K562 (cell line): ENCODE results near the gene PRDM12. TPM values are rescaled to one million over a fixed set of nuclear protein-coding genes. Genes with fewer than 3 reads are reported as not detected.

Experiments
- ATAC-seq: fragments of 200-7000 bp; cut with Tn5 transposase; 3 replicates; pipeline ENCODE4 v1.9.1; 2020; ENCODE audit warnings: moderate library complexity
- BruUV-seq: library from RNA; stranded (reverse); fragments of 400-500 nt; replicated peaks from 2 replicates; lab custom pipeline; 2021; lab: Mats Ljungman, UMichigan
- CTCF ChIA-PET: fragments of 300-600 bp; formaldehyde crosslinking; extraction: SDS; loops from one replicate; lab custom pipeline; 2021; ENCODE audit warnings: low intra/inter-chr PET ratio; lab: Yijun Ruan, JAX
- POLR2A ChIA-PET: fragments of 300-600, 350-650 bp; sonication (Branson Sonifier 250); formaldehyde crosslinking; extraction: SDS; loops from one replicate; lab custom pipeline; 2021; ENCODE audit warnings: antibody characterized with exemption, inconsistent platforms; lab: Yijun Ruan, JAX
- DNase-seq, 4 experiments: peaks; one replicate each; pipeline versions ENCODE4 v3.0.0 to v3.0.0-alpha.2; 2011 to 2018; ENCODE audit warnings: low spot score in 3 of 4, mixed read lengths in 3 of 4; ENCODE audit errors: extremely low read depth in 1 of 4
- FAIRE-seq: peaks from 2 replicates; lab custom pipeline; 2011; peaks lifted over from hg19 to GRCh38; lab: Jason Lieb, UNC
- H2AFZ ChIP-seq: 2 replicates; pipeline ENCODE4 v1.6.0; 2011; ENCODE audit warnings: low read depth, low read length, control low read depth, inconsistent platforms
- H3K27ac ChIP-seq: fragments of 200-600 bp; 3 replicates; pipeline ENCODE4 v1.8.0; 2011; ENCODE audit warnings: low read depth, mild to moderate bottlenecking, control low read depth, inconsistent platforms, low read length, moderate library complexity, mixed read lengths; ENCODE audit errors: extremely low read depth
- H3K27me3 ChIP-seq, 2 experiments: fragments of 300-600 bp in 1 of 2; 2 replicates in 1 of 2; 3 replicates in 1 of 2; pipeline versions ENCODE4 v1.6.0 to v1.8.0; 2011; ENCODE audit warnings: inconsistent platforms in 2 of 2, low read length in 2 of 2, mild to moderate bottlenecking in 1 of 2, mixed read lengths in 1 of 2, moderate library complexity in 1 of 2; ENCODE audit not compliant: control insufficient read depth in 2 of 2, insufficient read depth in 2 of 2
- H3K36me3 ChIP-seq: fragments of 300-600 bp; 3 replicates; pipeline ENCODE4 v1.8.0; 2011; ENCODE audit warnings: mild to moderate bottlenecking, low read length, inconsistent platforms; ENCODE audit not compliant: control insufficient read depth, insufficient read depth
- H3K4me1 ChIP-seq, 2 experiments: fragments of 200-600 bp in 1 of 2; replicated peaks in 1 of 2; 2 replicates in 1 of 2; 3 replicates in 1 of 2; pipeline versions ENCODE4 v1.5.1 to v1.8.0; 2011; ENCODE audit warnings: inconsistent platforms in 2 of 2, low read length in 2 of 2, mild to moderate bottlenecking in 1 of 2, mixed read lengths in 1 of 2, moderate library complexity in 1 of 2; ENCODE audit not compliant: control insufficient read depth in 2 of 2, insufficient read depth in 2 of 2
- H3K4me2 ChIP-seq: 2 replicates; pipeline ENCODE4 v1.6.1; 2011; ENCODE audit warnings: low read length, control low read depth, inconsistent platforms, mixed read lengths; ENCODE audit not compliant: insufficient read depth
- H3K4me3 ChIP-seq: fragments of 200-600 bp; sonication (generic), shearing (Covaris generic); 2 replicates; pipeline ENCODE4 v1.5.1; 2016; ENCODE audit warnings: control low read depth, inconsistent platforms
- H3K79me2 ChIP-seq: fragments of 200-600 bp; 3 replicates; pipeline ENCODE4 v1.8.0; 2011; ENCODE audit warnings: low read length, inconsistent platforms; ENCODE audit not compliant: control insufficient read depth, insufficient read depth
- H3K9ac ChIP-seq, 2 experiments: 2 replicates each; pipeline versions ENCODE4 v1.6.0 to v1.6.1; 2011; ENCODE audit warnings: low read depth in 2 of 2, low read length in 2 of 2, control low read depth in 1 of 2, inconsistent platforms in 1 of 2, mild to moderate bottlenecking in 1 of 2, mixed read lengths in 1 of 2; ENCODE audit not compliant: insufficient read depth in 1 of 2
- H3K9me1 ChIP-seq: one replicate; pipeline ENCODE4 v1.6.0; 2011; ENCODE audit warnings: inconsistent platforms, mild to moderate bottlenecking, low read length, moderate library complexity; ENCODE audit not compliant: control insufficient read depth, insufficient read depth
- H3K9me3 ChIP-seq: replicated peaks from 2 replicates; pipeline ENCODE4 v1.5.1; 2011; ENCODE audit warnings: low read depth, low read length, inconsistent platforms; ENCODE audit not compliant: control insufficient read depth, insufficient read depth
- H4K20me1 ChIP-seq: replicated peaks from 2 replicates; pipeline ENCODE4 v1.6.1; 2011; ENCODE audit warnings: low read length, inconsistent platforms, mixed read lengths; ENCODE audit not compliant: control insufficient read depth, insufficient read depth
- CBX8 ChIP-seq: fragments of 200-600 bp; sonication (generic); IDR thresholded peaks from 2 replicates; pipeline ENCODE4 v1.6.1; 2012; ENCODE audit warnings: borderline replicate concordance, mixed run types, low read depth, mild to moderate bottlenecking, moderate library complexity, mixed read lengths, low read length, control low read depth, inconsistent platforms; ENCODE audit not compliant: poor library complexity, severe bottlenecking; ENCODE audit errors: extremely low read depth
- FOXP4 ChIP-seq: sonication (generic); formaldehyde crosslinking; IDR thresholded peaks from 2 replicates; pipeline ENCODE4 v1.8.0; 2022; ENCODE audit warnings: mild to moderate bottlenecking, missing genetic modification reagents, borderline replicate concordance
- SFPQ ChIP-seq: fragments of 200-400 bp; formaldehyde crosslinking; IDR thresholded peaks from 2 replicates; pipeline ENCODE4 v1.6.1; 2017; ENCODE audit warnings: mild to moderate bottlenecking, low read depth, low read length, moderate library complexity
- ZFP36 ChIP-seq: fragments of 150-350 bp; IDR thresholded peaks from 2 replicates; pipeline ENCODE4 v1.6.1; 2018; ENCODE audit warnings: low read length, low read depth; ENCODE audit not compliant: partially characterized antibody
- ZKSCAN8 ChIP-seq: fragments of 200-800 bp; sonication (Bioruptor generic); IDR thresholded peaks from 2 replicates; pipeline ENCODE4 v1.6.1; 2016; ENCODE audit warnings: missing genetic modification characterization, missing compliant biosample characterization
- WGBS: fragments of 100-300 bp; shearing (Covaris generic); methylation state at CpG from one replicate; pipeline ENCODE4 v1.1.6; 2016; ENCODE audit warnings: low coverage, mixed read lengths; ENCODE audit not compliant: insufficient coverage; ENCODE audit errors: missing lambda C conversion rate; 5-methylcytosine and 5-hydroxymethylcytosine counted together
- in situ Hi-C: fragments of 300-500 bp; cut with MboI; formaldehyde crosslinking; loops from 4 replicates; pipeline ENCODE4 v1.15.0; 2018; ENCODE audit warnings: inconsistent platforms, mixed read lengths
- intact Hi-C: fragments of 100-400 bp; cut with micrococcal nuclease; formaldehyde crosslinking; loops from 2 replicates; pipeline ENCODE4 v1.14.2; 2022
- polyA plus RNA-seq, 8 experiments: library from polyadenylated mRNA; depleted of rRNA in 4 of 8; stranded (reverse) in 5 of 8; unstranded in 3 of 8; fragments of >200 nt; fragmentation: Nextera tagmentation in 2 of 8; fragmentation: Illumina TruSeq in 1 of 8; extraction: Ambion mirVana in 2 of 8; extraction: Trizol in 1 of 8; gene quantifications; 2 replicates each; pipeline versions ENCODE4 v1.2.1 to v1.2.3, GENCODE V29; 2011 to 2014; ENCODE audit warnings: inconsistent platforms in 1 of 8, missing spikeins in 1 of 8
- total RNA-seq, 7 experiments: library from RNA; depleted of rRNA in 6 of 7; stranded (reverse); fragments of >200 nt in 6 of 7; fragmentation: Illumina TruSeq in 2 of 7; extraction: Trizol in 2 of 7; gene quantifications; 2 replicates each; pipeline versions ENCODE4 v1.2.1 to v1.2.3, GENCODE V29; 2011 to 2021; ENCODE audit warnings: low replicate concordance in 1 of 7
- TF ChIP-seq, protein P1 (sequence below): fragments of 450-650 bp; IDR thresholded peaks from 2 replicates; pipeline ENCODE4 v1.6.1; 2017; ENCODE audit warnings: antibody characterized with exemption
- TF ChIP-seq, protein P2 (sequence below): fragments of 450-650 bp; formaldehyde crosslinking; IDR thresholded peaks from 2 replicates; pipeline ENCODE4 v1.4.0; 2020; ENCODE audit warnings: mild to moderate bottlenecking

PRDM12 gene
- total and polyA plus RNA-seq, 9 of the 15 experiments (the other 6 are each of a cell fraction or from before 2014, with no cell fraction given) = 0.04 to 0.22 (median 0.07) TPM; not detected in 3

GRCh38 chr9:130688072-130688471, 23.7 kb downstream of the PRDM12 start (continued):
- TF ChIP-seq CBX8 (no peak), ZKSCAN8 (CRISPR knock-in tag) (no peak)
- TF ChIP-seq, protein P1, sequence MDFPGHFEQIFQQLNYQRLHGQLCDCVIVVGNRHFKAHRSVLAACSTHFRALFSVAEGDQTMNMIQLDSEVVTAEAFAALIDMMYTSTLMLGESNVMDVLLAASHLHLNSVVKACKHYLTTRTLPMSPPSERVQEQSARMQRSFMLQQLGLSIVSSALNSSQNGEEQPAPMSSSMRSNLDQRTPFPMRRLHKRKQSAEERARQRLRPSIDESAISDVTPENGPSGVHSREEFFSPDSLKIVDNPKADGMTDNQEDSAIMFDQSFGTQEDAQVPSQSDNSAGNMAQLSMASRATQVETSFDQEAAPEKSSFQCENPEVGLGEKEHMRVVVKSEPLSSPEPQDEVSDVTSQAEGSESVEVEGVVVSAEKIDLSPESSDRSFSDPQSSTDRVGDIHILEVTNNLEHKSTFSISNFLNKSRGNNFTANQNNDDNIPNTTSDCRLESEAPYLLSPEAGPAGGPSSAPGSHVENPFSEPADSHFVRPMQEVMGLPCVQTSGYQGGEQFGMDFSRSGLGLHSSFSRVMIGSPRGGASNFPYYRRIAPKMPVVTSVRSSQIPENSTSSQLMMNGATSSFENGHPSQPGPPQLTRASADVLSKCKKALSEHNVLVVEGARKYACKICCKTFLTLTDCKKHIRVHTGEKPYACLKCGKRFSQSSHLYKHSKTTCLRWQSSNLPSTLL = no peak

GRCh38 chr9:130689572-130689936, 25.2 kb downstream of the PRDM12 start:
- Histone ChIP-seq H2AFZ (peak overlapping the region; percentile 86), H3K9me1 (no peaks in the 10 kb centered on the region), H4K20me1 (no peaks in the 10 kb centered on the region; the same call in 1 of the 2 replicates), H3K79me2 (peaks cover 15% of the 10 kb centered on the region), H3K27me3 (peaks cover 2 to 5% of the 10 kb centered on the region in 2 experiments; a peak in 2 of 5 replicates), H3K9me3 (0 out of 2 replicates have a peak, but pooled peaks cover 3% of the 10 kb centered on the region), H3K36me3 (no peaks in the 10 kb centered on the region), H3K4me2 (peak overlapping the region; percentile 79), H3K9ac (peak overlapping the region in 1 of 2 experiments; percentile 64; a peak in 1 of 4 replicates), H3K27ac (no peak overlapping the region), H3K4me1 (peaks cover 3 to 7% of the 10 kb centered on the region in 2 experiments; a peak in 4 of 5 replicates), H3K4me3 (peak overlapping the region; percentile 41; the same call in 1 of the 2 replicates)
- 18% methylated on average over 1 of the region's 1 CpG for WGBS
- ChIA-PET CTCF (no interaction called here), POLR2A (interaction anchor here (1.2 to 1.6 kb wide), 2 partner anchors 10 to 489 kb away, joined by 3 to 5 read pairs; no protein-coding TSS in a partner anchor)
- DNase-seq (no peak), ATAC-seq (no peak), FAIRE-seq (no peak)
- in situ Hi-C loops (loop anchor here (5.0 to 25.0 kb wide), 2 partner anchors 237 to 552 kb away; no protein-coding TSS in a partner anchor), intact Hi-C loops (no loop called here)
- no TSS peak for BruUV-seq
- TF ChIP-seq SFPQ (no peak), FOXP4 (CRISPR knock-in tag) (no peak), ZFP36 (peak; percentile 68)
- TF ChIP-seq, protein P2, sequence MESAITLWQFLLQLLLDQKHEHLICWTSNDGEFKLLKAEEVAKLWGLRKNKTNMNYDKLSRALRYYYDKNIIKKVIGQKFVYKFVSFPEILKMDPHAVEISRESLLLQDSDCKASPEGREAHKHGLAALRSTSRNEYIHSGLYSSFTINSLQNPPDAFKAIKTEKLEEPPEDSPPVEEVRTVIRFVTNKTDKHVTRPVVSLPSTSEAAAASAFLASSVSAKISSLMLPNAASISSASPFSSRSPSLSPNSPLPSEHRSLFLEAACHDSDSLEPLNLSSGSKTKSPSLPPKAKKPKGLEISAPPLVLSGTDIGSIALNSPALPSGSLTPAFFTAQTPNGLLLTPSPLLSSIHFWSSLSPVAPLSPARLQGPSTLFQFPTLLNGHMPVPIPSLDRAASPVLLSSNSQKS (CRISPR knock-in tag) = no peak
